ENCODE measurements around the gene B3GALT4.
A peak's percentile ranks its signal among the peaks of the same experiment; 100 is the strongest.

Gene B3GALT4

GRCh38 chr6:33299237-33299944, 22.5 kb downstream of the B3GALT4 start (continued):
- TF ChIP-seq SETDB1 (IDR thresholded peaks at IDR 0.05; ENCODE audit: insufficient read length, low read length) (no peak), MZF1 (tag by site-specific recombination; IDR thresholded peaks at IDR 0.05; ENCODE audit: borderline replicate concordance) (peak; percentile 64; the same call in 1 of the 2 replicates), ZNF114 (tag by site-specific recombination; IDR thresholded peaks at IDR 0.05) (no peak), HIC1 (tag by site-specific recombination; IDR thresholded peaks at IDR 0.05) (no peak), ZEB2 (tag by site-specific recombination; IDR thresholded peaks at IDR 0.05) (peak; percentile 93), TSHZ1 (tag by site-specific recombination; IDR thresholded peaks at IDR 0.05; ENCODE audit: borderline replicate concordance) (0 out of 2 replicates have a peak, but pooled peaks have one; percentile 14), ZNF449 (tag by site-specific recombination; IDR thresholded peaks at IDR 0.05) (peak; percentile 20; the same call in 1 of the 2 replicates), EGR2 (tag by site-specific recombination; IDR thresholded peaks at IDR 0.05; ENCODE audit: low read depth) (peak; percentile 59), CTCF (tag by site-specific recombination; IDR thresholded peaks at IDR 0.05) (peak; percentile 90), ZNF626 (tag by site-specific recombination; IDR thresholded peaks at IDR 0.05) (no peak), ZNF777 (tag by site-specific recombination; IDR thresholded peaks at IDR 0.05; ENCODE audit: borderline replicate concordance) (peak; percentile 84), KLF7 (tag by site-specific recombination; IDR thresholded peaks at IDR 0.05; ENCODE audit: borderline replicate concordance) (no peak), ZNF335 (tag by site-specific recombination; conservative IDR thresholded peaks at IDR 0.05) (peak; percentile 74; the same call in 1 of the 2 replicates), ZNF513 (tag by site-specific recombination; IDR thresholded peaks at IDR 0.05) (no peak), ZNF19 (tag by site-specific recombination; IDR thresholded peaks at IDR 0.05; ENCODE audit: low read depth) (no peak), ZFP69B (tag by site-specific recombination; IDR thresholded peaks at IDR 0.05) (peak; percentile 29; the same call in 1 of the 2 replicates), ZSCAN5A (tag by site-specific recombination; IDR thresholded peaks at IDR 0.05) (0 out of 2 replicates have a peak, but pooled peaks have one; percentile 45), HOXC10 (CRISPR knock-in tag; IDR thresholded peaks at IDR 0.05) (peak; percentile 86), ZNF660 (tag by site-specific recombination; IDR thresholded peaks at IDR 0.05) (peak; percentile 87), ZNF623 (tag by site-specific recombination; IDR thresholded peaks at IDR 0.05) (peak; percentile 28; the same call in 1 of the 2 replicates), ZNF292 (tag by site-specific recombination; IDR thresholded peaks at IDR 0.05; ENCODE audit: borderline replicate concordance, low read depth) (no peak), PRDM4 (tag by site-specific recombination; IDR thresholded peaks at IDR 0.05) (peak; percentile 34; the same call in 1 of the 2 replicates), ZNF658 (tag by site-specific recombination; IDR thresholded peaks at IDR 0.05) (no peak)
